A673 (cell line): ENCODE data around the gene LYPLAL1. TPM values are rescaled to one million over a fixed set of nuclear protein-coding genes. Genes with fewer than 3 reads are reported as not detected.

Source experiments
- BruUV-seq: library from RNA; stranded (reverse); fragments of 400-500 nt; replicated peaks from 2 replicates; lab custom pipeline; 2021; lab: Mats Ljungman, UMichigan
- CTCF ChIA-PET: fragments of 300-600 bp; sonication (Branson Sonifier 250); formaldehyde crosslinking; loops from one replicate; lab custom pipeline; 2022; ENCODE audit warnings: antibody characterized with exemption; lab: Charles Lee
- POLR2A ChIA-PET: fragments of 300-600 bp; sonication (Branson Sonifier 250); formaldehyde crosslinking; loops from one replicate; lab custom pipeline; 2022; ENCODE audit warnings: antibody characterized with exemption; ENCODE audit not compliant: low non-redundant PET; lab: Charles Lee
- DNase-seq: peaks from one replicate; pipeline ENCODE4 v3.0.0-alpha.2; 2015; ENCODE audit warnings: low spot score
- H3K27ac ChIP-seq: fragments of 200-600 bp; sonication (generic); 2 replicates; pipeline ENCODE4 v1.5.1; 2016; ENCODE audit warnings: mixed run types, low read depth, mild to moderate bottlenecking, mixed read lengths, antibody characterized with exemption, low read length; ENCODE audit not compliant: poor library complexity, severe bottlenecking
- H3K27me3 ChIP-seq: fragments of 200-600 bp; sonication (generic); replicated peaks from 2 replicates; pipeline ENCODE4 v1.6.1; 2017; ENCODE audit warnings: mixed run types, low read depth, mild to moderate bottlenecking, mixed read lengths, antibody characterized with exemption, low read length; ENCODE audit not compliant: insufficient read depth, poor library complexity
- H3K36me3 ChIP-seq: fragments of 200-600 bp; sonication (generic); 2 replicates; pipeline ENCODE4 v1.6.1; 2016; ENCODE audit warnings: mixed run types, mild to moderate bottlenecking, mixed read lengths, antibody characterized with exemption, low read length; ENCODE audit not compliant: insufficient read depth, poor library complexity, severe bottlenecking
- H3K4me1 ChIP-seq: fragments of 200-600 bp; sonication (generic); 2 replicates; pipeline ENCODE4 v1.6.1; 2017; ENCODE audit warnings: mixed run types, mild to moderate bottlenecking, mixed read lengths, antibody characterized with exemption, low read length; ENCODE audit not compliant: insufficient read depth, poor library complexity, severe bottlenecking
- H3K4me3 ChIP-seq: fragments of 200-600 bp; sonication (generic); 2 replicates; pipeline ENCODE4 v1.5.1; 2016; ENCODE audit warnings: low read depth, mixed run types, mild to moderate bottlenecking, mixed read lengths, low read length; ENCODE audit not compliant: poor library complexity, severe bottlenecking
- H3K9me3 ChIP-seq: fragments of 200-600 bp; sonication (generic); 2 replicates; pipeline ENCODE4 v1.6.1; 2016; ENCODE audit warnings: mixed run types, low read depth, mild to moderate bottlenecking, mixed read lengths, antibody characterized with exemption, low read length; ENCODE audit not compliant: poor library complexity, severe bottlenecking
- CTCF ChIP-seq: fragments of 300-800, 200-600 bp; sonication (generic); conservative IDR thresholded peaks from 2 replicates; pipeline ENCODE4 v1.5.1; 2017; ENCODE audit warnings: low read depth, mild to moderate bottlenecking, antibody characterized with exemption, low read length, moderate library complexity, mixed read lengths
- EZH2 ChIP-seq: fragments of 200-600 bp; sonication (generic); IDR thresholded peaks from 2 replicates; pipeline ENCODE4 v1.6.1; 2017; ENCODE audit warnings: borderline replicate concordance, low read depth, mild to moderate bottlenecking, mixed read lengths, antibody characterized with exemption, low read length; ENCODE audit not compliant: poor library complexity, severe bottlenecking
- intact Hi-C: fragments of 100-400 bp; cut with micrococcal nuclease; formaldehyde crosslinking; loops from one replicate; pipeline ENCODE4 v1.10.0; 2022; ENCODE audit not compliant: unreplicated experiment
- total RNA-seq: library from RNA; stranded (reverse); gene quantifications from 2 replicates; pipeline ENCODE4 v1.2.3, GENCODE V29; 2021

Gene LYPLAL1
- total RNA-seq, 1 experiment from 2014 or later: 15.3 TPM

- ChIA-PET CTCF (no interaction called here), POLR2A (no interaction called here)
- Histone ChIP-seq H3K4me1 (peaks cover 15% of the 10 kb centered on the region), H3K27ac (no peak overlapping the region), H3K27me3 (no peaks in the 10 kb centered on the region), H3K4me3 (no peak overlapping the region), H3K9me3 (no peaks in the 10 kb centered on the region), H3K36me3 (no peaks in the 10 kb centered on the region)
- no TSS peak for BruUV-seq
- TF ChIP-seq CTCF: no peak
- no peak for TF ChIP-seq EZH2
- DNase-seq: no peak
- intact Hi-C loops: no loop called here
These were observed 4.3 kb downstream of the LYPLAL1 start for GRCh38 chr1:219177940-219178339.

- no peak overlapping the region for H3K4me3 ChIP-seq
- no TSS peak for BruUV-seq
- intact Hi-C loops: no loop called here
- no peak overlapping the region for H3K27ac ChIP-seq
- H3K27me3 ChIP-seq: no peaks in the 10 kb centered on the region
- peaks cover 15% of the 10 kb centered on the region for H3K4me1 ChIP-seq
- DNase-seq: no peak
- H3K36me3 ChIP-seq: no peaks in the 10 kb centered on the region
- CTCF ChIA-PET: no interaction called here
- POLR2A ChIA-PET: no interaction called here
- TF ChIP-seq CTCF (no peak), EZH2 (no peak)
- peaks cover under 1% of the 10 kb centered on the region for H3K9me3 ChIP-seq
These were observed 5.6 kb downstream of the LYPLAL1 start for GRCh38 chr1:219179293-219179692.

GRCh38 chr1:219184337-219184736 lies 10.7 kb downstream of the LYPLAL1 start:
- no peak overlapping the region for H3K27ac ChIP-seq
- peaks cover 15% of the 10 kb centered on the region for H3K4me1 ChIP-seq
- H3K4me3 ChIP-seq: no peak overlapping the region
- ChIA-PET CTCF (no interaction called here), POLR2A (no interaction called here)
- no peak for TF ChIP-seq EZH2
- TF ChIP-seq CTCF: no peak
- BruUV-seq: no TSS peak
- H3K36me3 ChIP-seq: no peaks in the 10 kb centered on the region
- no peaks in the 10 kb centered on the region for H3K27me3 ChIP-seq
- intact Hi-C loops: no loop called here
- DNase-seq: no peak
- peaks cover 9% of the 10 kb centered on the region for H3K9me3 ChIP-seq
